ENCODE results near the gene CCR9.
"Not testable (repeated sequence)": the region's sequence is repeated elsewhere in the genome, so short reads cannot be mapped to it uniquely, and the experiment has no call there.

CCR9 gene, protein sequence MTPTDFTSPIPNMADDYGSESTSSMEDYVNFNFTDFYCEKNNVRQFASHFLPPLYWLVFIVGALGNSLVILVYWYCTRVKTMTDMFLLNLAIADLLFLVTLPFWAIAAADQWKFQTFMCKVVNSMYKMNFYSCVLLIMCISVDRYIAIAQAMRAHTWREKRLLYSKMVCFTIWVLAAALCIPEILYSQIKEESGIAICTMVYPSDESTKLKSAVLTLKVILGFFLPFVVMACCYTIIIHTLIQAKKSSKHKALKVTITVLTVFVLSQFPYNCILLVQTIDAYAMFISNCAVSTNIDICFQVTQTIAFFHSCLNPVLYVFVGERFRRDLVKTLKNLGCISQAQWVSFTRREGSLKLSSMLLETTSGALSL

DNA sequence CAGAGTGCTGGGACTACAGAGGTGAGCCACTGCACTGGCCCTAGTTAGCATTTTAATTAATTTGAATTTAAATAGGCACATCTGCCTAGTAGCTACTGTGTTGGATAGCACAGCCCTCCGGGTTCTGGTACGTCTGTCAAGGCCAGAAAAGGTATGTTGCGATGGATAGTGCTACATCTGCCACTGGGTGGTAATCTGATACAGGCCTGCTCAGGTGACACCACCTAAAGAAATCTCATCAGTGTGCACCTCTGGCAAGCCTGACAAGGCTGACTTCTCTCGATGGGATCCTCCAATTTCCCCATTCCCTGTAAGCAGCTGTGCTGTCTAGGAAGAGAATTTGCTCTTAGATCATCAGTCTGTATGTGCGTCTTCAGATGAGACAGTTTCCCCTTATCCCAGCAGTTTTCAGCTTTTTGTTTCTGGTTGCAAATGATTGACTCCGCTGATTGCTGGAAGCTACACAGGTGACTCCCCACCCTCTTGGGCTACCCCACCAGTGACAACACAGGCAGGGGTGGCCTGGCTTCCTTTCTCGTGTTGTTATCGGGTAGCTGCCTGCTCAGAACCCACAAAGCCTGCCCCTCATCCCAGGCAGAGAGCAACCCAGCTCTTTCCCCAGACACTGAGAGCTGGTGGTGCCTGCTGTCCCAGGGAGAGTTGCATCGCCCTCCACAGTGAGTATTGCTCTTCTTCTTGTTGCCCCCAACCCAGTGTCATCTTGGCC, at the start of gene CCR9:
Gene CCR9, plus strand, starts transcription at position 565 of the 727 bp plus-strand sequence. CDS start 8,391 bp downstream, outside the sequence.
- DNase-seq = no peak

DNA sequence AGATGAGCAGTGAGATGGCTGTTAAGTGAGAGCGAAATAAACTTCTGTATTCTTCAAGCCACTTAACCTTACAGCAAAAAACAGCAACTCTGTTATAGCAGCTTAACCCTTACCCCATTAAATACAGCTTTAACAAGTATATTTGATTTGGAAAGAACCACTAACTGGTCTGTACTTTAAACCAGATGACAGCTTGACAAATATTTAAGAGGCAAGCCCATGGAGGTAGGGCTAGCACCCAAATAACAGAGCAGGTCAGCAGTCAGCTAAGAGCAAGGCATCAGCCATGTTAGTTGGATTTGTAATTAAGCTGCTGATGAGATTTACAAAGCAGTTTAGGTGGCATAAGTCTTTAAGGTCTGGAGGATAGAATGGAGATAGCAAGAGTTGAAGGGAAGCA, 47.9 kb upstream of the CCR9 start:
- no peak for DNase-seq

DNA sequence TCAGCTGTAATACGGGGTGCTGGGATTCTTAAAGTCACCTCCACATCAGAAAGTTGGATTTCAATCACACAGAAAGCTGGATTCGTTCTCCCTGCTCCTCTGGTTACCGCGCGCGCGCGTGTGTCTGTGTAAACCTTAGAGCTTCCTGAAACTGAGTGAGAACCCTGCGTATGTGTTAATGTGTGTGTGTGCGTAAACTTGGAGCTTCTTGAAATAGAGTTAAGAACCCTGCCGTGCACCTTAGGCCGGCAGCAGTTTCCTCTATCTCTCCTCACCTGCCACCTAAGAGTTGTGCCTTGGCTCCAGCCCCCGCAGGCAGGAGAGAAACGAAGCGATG, 45.0 kb upstream of the CCR9 start:
- DNase-seq = no peak

DNA sequence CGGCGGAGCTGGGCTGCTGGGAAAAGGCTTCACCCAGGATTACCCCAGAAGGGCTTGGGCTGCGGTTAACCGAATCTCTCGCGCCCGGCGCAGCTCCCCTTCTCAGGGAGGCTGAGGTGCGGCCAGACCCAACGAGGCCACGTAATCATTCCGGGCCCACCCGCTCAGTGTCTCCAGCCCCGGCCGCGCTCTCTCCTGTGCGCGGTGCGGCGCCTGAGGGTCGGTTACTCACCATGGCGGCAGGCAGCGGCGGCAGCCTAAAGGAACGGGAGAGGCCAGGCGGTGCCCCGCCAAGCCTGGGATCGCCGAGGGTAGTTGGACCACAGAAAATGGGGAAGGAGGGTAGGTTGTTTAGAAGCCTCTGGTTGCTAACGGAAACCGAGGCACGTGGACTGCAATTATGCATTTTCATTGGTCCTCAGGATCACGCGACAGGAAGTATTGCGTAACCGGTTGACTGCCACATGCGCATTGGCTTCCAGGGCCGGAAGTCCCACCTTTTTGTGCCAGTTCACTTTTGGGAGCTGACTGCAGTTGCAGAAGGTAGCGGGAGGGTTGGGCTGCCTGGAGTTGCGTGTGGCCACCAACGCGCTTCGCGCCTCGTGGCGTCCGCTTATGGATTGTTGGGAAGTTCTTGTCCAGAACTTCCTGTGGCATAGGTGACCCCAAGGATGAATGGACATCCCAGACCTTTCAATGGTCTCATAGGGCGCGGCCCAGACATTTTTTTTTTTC, 44.4 kb upstream of the CCR9 start, which contains the start of gene LZTFL1:
Gene LZTFL1, minus strand, starts transcription at position 363 of the 735 bp plus-strand sequence. Its CDS starts 128 bp downstream, at position 235.
- peak; percentile 86 for DNase-seq

DNA sequence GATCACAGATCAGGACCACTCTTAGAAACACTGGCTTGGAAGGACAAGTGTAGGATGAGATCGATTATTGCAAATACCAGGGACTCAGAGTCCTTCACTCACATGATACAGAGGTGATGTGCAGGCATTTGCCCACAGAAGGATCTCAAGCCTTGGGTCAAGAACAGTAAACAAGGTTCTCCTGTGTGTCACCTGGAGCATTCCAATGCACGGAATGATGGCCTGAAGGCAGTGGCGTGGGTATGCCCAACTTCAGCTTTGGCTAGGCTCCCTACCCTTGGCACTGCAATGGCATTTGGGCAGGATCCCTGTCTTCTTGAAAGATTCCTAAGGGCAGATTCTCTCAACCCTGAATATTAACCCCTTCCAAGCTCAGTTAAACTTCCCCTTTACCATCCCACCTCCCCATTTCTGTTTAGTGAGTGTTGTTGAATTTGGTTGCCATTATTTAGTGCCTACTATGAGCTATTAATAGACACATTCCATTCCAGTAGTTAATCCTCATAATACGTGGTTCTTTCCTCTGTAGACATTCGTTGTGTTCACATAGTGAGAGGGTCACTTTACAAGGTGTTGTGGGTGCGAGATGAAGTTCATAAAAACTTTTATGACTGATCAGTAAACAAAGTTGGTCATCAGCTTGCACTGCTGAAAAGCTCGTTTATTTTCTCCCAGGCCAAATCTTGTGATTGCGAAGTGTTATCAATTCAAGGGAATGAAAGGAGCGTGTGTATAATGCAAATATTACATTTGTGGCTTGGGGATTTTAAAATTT, 43.3 kb upstream of the CCR9 start:
- DNase-seq = no peak

DNA sequence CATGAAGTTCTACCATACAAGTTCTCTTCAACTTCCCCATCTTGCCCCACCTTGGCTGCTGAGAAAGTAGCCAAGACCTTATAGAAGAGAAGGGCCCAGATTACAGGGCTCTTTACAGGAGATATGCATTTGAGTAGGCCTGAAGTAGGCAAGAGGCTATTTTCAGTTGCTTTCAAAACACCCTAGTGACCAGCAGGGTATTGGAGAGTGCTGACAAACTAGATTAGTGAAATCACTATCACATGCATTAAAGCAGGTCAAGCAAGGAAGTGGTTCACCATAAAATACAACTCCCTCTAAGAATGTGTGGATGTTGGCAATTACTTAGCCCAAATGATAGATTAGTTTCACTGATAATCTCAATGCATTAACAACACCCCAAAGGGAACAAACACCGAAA, 41.7 kb upstream of the CCR9 start:
- no peak for DNase-seq

DNA sequence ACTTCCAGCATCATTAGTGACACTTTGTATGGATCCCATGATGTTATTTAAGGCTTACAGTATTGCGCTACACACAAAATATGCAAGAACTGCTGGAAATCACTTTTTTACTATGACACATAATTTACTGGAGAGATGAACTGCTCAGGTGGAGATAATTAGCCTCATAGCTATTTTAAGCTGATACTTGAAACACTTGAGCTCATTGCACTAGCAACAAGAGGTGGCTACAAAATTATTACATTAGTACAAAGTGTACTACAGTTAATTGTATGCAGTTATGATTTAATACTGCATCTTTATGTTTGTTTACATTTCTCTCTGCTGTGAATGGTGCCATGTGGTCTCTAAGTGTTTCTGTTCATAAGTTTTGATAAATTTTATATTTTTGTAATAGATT, 38.0 kb upstream of the CCR9 start:
- no peak for DNase-seq

DNA sequence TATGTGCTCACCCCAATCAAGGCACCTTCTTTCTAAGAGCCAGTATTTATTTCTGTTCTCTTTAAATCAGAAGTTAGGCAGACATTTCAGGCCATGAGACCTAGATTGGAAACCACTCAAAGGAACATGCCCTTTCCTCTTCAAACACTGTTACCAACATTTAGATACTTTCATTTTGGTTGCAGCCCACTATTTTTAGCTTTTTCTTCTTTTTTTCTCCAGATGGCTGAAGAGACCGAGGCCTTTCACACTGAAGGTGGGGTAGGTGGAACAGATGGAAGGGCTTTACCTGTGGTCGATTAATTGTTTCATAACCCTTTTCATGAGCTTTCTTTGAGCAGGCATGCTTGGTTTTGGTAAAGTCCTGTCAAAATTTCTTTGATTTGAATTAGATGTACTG, 33.5 kb upstream of the CCR9 start:
- DNase-seq = no peak

DNA sequence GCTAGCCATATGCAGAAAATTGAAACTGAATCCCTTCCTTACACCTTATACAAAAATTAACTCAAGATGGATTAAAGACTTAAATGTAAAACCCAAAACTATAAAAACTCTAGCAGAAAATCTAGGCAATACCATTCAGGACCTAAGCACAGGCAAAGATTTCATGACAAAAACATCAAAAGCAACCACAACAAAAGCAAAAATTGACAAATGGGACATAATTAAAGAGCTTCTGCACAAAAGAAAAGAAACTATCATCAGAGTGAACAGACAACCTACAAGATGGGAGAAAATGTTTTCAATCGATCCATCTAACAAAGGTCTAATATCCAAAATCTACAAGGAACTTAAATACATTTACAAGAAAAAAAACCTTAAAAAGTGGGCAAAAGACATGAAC, 30.0 kb upstream of the CCR9 start:
- DNase-seq = not testable (repeated sequence)

DNA sequence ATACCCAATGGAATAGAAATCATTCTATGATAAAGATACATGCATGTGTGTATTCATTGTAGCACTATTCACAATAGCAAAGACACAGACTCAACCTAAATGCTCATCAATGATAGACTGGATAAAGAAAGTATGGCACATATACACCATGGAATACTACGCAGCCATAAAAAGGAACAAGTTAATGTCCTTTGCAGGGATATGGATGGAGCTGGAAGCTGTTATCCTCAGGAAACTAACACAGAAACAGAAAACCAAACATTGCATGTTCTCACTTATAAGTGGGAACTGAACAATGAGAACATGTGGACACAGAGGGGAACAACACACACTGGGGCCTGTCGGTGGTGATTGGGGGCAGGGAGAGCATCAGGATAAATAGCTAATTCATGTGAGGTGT, 29.3 kb upstream of the CCR9 start:
- DNase-seq = not testable (repeated sequence)

DNA sequence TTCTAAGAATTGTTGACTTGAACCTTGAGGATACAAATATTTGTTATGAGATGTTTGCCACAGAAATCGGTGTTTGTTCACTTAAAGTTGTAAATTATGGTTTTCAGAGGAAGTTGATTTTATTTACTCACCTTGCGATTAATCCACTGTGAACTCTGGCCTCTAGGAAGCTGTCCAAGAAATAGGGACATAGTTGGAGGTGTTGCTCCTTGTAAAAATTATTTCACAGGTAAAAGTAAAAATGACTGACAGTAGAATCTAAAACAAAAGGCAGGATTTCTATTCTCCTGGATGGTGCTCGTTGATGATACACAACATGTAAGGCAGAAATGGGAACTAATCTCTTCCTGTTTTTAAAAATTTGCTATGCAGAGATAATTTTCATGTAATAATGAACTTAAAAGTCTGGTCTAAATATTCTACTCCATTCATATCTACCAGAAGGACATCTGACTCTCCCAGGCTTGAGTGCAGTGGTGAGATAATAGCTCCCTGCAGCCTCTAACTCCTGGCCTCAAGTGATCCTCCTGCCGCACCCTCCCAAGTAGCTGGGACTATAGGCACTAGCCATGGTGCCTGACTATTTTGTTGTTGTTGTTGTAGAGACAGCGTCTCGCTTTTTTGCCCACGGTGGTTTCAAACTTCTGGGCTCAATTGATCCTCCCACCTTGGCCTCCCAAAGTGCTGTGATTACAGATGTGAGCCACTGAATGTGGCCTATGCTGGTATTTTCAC, 27.4 kb upstream of the CCR9 start:
- DNase-seq = no peak

DNA sequence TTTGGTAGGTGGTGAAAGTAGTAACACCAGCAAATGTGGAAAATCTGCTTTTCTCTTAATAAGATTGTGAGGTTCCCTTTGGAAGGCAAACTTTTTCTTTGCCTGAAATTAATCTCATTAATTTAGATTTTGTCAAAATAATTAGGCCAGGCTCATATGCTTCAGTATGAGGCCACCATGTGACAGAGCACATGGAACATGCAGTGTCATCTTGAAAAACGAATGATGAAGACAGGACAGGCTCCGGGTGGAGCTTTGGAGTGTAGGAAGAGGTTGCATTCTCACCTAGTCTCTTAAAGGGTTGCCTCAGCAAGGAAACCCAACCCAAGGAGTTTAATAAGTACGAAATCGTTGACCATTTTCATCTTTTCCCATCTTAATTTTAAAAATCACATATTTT, 25.9 kb upstream of the CCR9 start:
- no peak for DNase-seq

DNA sequence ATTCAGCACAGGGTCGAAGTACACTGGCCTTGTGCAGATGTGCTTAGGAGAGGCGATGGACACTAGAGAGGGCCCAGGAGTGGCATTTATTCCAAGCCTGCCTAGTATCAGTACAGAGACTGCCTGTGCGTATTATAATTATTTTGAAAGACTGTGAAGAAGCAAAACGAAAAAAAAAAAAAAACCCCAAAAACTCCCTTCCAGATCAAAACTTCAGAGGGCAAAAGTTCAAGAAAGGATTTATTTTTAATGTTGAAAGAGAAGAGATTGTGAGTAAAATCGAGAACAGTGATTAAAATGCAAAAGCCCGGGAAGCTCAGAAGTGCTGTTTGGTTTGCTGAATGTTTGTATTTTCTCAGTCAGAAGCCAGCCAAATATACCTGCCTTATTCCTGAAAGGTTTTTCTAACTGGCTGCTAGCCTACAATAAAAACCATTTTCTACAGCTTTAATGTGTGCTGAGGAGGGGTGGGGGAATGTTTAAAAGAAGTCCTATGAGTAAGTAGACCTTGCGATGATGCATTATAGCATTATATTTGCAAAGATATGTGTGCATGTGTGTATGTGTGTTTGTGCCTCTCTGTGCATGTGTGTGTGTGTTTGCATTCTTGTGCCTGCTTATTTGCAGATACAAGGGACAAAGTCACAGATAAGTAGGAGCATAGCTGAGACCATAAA, 25.2 kb upstream of the CCR9 start:
- DNase-seq = no peak

DNA sequence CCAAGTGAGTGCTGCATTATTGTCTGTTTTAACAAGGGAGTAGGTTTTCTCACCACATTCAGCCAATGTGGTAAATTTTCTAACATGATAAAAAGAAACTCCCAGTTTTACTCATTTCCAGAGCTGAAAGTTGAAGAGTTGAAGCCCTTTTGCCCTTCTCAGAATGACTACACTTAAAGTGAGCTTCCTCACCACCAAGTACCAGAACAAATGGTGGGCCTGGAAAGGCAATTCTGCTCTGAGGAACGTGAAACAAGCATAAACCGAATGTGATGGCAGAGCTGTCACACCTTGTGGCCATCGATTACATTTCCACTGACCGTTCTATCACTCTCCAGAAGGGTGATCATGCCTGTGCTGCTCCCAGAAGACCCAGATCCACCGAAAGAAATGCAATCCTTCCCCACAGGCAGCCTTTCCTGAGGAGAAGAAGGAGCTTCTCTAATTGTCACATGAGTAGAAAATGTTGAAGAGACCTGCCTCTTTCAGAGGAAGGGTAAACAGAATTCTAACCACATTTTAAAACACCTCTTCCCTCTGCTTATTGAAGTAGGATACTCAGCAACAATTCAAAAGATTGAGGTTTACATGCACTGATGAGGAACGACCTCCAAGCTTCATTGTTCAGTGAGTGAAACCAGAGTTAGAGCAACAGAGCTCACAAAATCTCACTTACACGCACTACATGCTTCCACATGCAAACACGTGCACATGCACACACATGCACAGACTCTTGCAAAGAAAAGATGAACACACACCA, 21.4 kb upstream of the CCR9 start:
- DNase-seq = no peak

DNA sequence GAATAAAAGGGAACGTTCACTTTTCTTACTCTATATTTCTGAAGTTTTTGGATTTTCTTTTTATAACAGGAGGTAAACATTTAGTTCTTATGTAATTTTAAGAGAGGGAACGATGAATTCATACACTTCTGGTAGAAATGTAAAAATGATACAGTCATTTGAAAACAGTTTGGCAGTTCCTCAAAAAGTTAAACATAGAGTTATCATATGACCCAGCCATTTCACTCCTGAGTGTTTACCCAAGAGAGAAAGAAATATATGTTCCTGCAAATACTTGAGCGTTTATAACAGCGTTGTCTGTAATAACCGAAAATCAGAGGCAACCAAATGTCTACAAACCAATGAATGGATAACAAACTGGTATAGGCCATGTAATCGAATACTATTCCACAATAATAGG, 20.8 kb upstream of the CCR9 start:
- DNase-seq = no peak

DNA sequence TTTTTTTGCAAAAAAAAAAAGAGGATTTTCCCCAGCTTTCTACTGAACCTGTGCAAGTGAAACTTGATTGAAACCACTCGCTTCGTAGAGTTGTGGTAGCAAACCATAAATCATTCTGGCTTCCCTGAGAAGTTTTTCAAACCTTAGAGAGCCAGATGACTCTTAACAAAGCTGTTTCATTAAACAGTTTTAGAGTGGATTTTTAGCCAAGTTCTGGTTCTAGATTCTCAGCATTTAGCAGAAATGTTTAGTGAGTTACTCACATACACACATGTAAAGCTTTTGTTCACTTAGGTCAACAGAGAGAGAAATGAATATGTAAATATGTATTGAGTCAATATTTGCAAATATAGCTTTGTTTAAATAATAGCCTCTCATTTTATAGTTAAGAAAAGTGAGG, 18.1 kb upstream of the CCR9 start:
- DNase-seq = no peak

DNA sequence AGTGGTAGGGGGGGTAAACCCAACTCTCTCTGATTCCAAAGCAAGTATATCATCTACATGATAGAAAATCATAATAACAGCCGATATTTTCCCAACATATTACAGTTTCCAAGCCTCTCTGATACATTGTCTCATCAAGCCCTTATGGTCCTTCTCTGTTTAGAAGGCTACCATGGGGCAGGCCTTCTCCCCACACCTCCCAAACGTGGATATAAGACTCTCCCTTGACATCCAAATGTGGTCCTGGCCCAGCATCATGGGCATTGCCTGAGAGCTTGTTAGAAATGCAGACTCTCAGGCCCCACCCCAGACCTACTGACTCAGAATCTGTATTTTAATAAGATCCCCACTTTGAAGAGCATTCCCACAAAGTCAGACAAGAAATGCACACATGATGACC, 17.7 kb upstream of the CCR9 start:
- no peak for DNase-seq

DNA sequence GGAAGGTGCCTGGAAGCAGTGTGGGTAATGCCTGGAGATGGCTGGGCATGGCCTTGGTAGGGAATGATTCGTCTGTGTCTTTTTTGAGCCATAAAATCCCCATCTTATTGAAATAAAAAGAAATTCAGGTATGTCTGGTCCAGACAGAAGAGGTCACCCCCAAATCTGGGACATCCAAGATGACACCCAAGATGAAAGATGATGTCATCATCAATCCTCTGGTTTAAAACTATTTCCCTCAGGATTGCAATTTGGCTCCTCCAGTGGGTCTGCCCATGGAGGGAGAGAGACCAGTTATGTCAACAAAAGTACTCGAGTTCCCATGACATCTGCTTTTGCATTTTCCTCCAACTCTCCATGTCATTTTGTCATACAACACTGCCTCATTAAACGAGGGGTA, 16.7 kb upstream of the CCR9 start:
- no peak for DNase-seq

DNA sequence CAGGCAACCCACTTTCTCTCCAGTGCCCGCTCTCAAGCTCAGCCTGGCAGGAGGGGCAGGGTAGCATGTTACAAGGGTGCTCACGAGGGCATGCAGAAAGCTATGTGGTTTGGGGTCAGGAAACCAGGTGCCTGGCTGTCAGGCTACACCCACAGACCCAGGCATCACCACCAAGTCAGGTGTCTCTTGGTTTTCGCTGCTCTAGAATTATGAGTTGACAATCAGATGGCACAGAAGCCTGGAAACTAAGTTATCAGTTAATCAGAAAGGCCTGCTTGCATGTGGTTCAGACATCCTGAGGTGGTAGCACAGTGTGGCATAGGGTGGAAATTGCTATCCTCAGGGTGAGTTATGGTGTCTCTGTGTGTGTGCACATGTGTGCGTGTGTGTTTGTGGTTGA, 16.2 kb upstream of the CCR9 start:
- no peak for DNase-seq

DNA sequence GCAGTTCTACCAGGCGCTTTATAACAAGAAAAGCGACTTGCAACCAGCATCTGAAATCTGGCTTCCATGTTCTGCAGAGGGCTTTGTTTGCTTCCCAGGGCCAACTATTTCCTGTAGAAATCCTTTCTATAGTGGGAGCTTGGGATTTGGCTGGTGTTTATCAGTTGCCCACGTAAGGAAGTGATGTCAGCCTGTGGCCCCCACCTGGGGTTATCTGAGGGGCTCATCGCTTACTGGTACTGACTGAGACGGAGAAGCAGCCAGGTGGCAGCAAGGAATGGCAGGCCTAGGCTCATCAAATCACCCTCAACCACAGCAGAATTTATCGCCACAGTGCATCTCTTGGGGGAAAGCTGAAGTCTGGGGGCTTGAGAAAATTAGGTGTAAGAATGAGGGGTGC, 14.6 kb upstream of the CCR9 start:
- DNase-seq = no peak

DNA sequence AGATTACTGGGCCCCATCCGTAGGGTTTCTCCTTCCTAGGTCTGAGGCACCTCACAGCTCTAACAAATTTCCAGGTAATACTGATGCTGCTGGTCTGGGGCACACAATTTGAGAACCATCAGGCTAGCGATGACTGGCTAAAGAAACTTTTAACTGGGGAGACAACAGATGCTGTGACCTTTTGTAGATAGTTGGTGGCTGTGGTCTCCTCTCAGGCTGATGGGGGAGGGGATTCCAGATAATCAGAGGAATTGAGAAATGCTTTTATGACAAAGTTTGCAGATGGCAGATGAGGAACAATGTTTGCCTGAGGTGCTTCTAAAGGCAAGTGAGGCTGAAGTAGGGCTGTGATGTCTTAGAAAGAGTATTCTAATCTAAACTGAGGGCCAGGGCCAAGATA, 13.8 kb upstream of the CCR9 start:
- DNase-seq = no peak
